VCaP (cell line): ENCODE data around the gene TRRAP.
"Not testable (repeated sequence)": the region's sequence is repeated elsewhere in the genome, so short reads cannot be mapped to it uniquely, and the experiment has no call there.

Source experiments
- H3K27ac ChIP-seq: fragments of 450-650 bp; 2 replicates; pipeline ENCODE4 v1.5.1; 2017
- CTCF ChIP-seq: fragments of 450-650 bp; conservative IDR thresholded peaks from 2 replicates; pipeline ENCODE4 v1.5.1; 2017; ENCODE audit warnings: mild to moderate bottlenecking, moderate library complexity

The TRRAP gene

GRCh38 chr7:98840096-98840495 is 38.2 kb upstream of the TRRAP start:
- no peak for TF ChIP-seq CTCF
- no peak overlapping the region for H3K27ac ChIP-seq

DNA sequence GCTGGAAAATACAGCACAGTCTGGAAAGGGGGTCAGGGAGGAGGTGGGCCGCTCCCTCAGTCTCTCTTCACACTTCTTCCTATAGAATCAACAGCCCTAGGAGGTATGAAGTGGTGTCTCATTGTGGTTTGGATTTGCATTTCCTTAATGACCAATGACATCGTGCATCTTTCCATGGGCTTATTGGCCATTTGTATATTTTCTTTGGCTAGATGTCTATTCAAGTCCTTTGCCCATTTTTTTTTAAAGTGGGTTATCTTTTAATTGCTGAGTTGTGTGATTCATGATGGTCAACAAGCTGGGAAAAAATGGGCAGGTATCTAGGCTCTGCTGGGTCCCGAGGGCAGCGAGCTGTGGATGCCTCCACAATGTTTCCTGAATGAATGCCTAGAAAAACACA is 37.6 kb upstream of the TRRAP start:
- TF ChIP-seq CTCF: no peak
- no peak overlapping the region for H3K27ac ChIP-seq

DNA sequence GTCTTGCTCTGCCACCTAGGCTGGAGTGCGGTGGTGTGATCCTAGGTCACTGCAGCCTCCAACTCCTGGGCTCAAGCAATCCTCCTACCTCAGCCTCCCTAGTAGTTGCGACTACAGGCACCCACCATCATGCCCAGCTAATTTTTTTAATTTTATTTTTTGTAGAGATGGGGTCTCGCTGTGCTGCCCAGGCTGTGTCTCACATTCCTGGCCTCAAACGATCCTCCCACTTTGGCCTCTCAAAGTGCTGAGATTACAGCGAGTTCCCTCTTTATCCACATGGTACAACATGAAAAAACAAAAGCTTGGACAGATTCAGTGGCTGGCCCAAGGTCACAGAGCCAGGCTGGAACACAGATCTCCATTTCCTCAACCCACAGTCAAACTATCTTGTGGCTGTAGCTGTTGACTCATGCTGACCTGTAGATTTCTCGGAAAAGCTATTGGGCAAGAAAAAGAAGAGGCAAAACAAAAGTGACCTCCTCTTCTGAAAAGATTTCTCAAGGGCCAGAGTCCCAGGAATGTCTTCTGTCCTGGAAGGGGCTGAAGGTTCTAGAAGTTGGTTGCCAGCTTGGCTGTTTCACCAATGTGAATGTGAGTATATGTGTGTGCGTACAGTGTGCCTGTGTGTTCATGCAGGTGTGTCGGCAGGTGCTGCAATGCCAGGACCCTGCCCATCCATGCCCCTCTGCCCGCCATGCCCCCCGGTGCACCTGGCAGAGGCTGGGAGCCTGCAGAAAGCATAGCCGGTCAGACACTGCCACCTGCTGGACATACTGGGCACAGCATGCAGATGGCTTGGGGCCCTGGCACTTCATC is 36.9 kb upstream of the TRRAP start:
- TF ChIP-seq CTCF: peak; percentile 96
- H3K27ac ChIP-seq: no peak overlapping the region

DNA sequence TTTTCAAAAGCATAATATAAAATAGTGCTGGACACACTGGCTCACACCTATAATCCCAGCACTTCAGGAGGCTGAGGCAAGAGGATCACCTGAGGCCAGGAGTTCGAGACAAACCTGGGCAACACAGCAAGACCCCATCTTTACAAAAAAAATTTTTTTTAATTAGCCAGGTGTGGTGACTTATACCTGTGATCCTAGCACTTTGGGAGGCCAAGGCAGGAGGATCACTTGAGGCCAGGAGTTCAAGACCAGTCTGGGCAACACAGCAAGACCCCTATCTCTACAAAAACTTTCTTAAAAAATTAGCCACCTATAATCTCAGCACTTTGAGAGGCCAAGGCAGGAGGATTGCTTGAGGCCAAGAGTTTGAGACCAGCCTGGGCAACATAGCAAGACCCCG is 35.8 kb upstream of the TRRAP start:
- not testable (repeated sequence) for H3K27ac ChIP-seq

GRCh38 chr7:98848918-98849317 is 29.4 kb upstream of the TRRAP start:
- H3K27ac ChIP-seq: no peak overlapping the region
- TF ChIP-seq CTCF: no peak

GRCh38 chr7:98852826-98853225 is 25.5 kb upstream of the TRRAP start:
- TF ChIP-seq CTCF: no peak
- H3K27ac ChIP-seq: no peak overlapping the region

DNA sequence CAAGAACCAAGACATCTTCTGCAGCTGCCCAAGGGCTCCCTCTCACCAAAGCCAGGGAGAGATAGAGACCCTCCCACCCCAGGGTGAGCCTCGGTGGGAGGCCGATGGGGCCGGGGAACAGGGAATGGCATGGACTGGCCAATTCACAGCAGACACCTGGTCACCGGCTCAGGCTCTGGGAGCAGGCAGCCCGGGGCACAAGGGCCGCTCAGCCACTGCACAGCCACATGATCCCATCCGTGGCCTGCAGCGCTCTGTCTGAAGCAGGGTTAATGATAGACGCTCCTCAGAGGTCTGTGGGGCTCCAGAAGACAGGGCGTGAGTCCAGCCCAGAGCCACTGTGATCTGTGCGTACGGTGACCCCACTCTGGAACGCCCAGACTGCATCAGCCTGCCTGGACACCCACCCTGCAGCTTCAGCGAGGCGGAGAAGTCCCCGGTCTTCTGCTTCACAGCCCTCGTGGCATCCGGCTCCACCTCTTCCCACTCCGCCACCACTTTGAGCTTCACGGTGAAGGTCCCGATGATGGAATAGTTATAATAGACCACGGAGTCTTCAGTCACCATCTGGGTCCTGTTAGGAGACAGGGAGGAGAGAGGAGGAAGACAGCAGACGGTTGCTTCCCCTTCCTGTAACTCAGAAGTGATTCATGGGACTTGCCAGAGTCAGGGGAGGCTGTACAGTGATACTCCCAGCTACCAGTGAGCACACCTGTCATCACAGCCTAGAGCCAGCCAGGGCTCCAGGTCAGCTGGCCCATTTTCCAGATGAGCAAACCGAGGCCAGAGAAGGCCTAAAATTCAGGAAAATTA is 22.5 kb upstream of the TRRAP start:
- TF ChIP-seq CTCF: no peak
- no peak overlapping the region for H3K27ac ChIP-seq

DNA sequence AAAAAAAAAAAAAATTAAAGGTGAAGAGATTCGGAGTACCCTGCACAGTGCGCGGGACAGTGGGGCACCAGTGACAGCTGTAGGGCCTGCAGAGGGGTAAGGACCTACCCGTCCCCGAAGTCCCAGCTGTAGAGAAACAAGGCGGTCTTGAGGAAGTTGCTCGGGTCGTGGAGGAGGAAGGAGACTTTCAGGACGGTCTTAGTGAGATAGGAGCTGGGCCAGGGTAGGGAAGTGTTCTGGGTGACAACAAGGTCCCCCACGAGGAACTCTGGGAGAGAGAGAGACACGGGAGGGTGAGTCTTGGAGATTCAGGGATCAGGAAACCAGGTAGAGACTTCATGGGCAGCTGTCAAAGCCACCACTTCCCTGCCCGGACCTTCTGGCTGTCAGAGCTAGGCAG is 18.3 kb upstream of the TRRAP start:
- H3K27ac ChIP-seq: no peak overlapping the region
- no peak for TF ChIP-seq CTCF
